ENCODE measurements around the gene HAUS7. TPM values are rescaled to one million over a fixed set of nuclear protein-coding genes. Genes with fewer than 3 reads are reported as not detected.

HAUS7 gene
- total RNA-seq, 1 experiment from 2014 or later: 59.9 TPM

- H3K4me3 ChIP-seq (ENCODE audit: low read depth in 2 of 2, low read length in 2 of 2): no peak overlapping the region
- DNase-seq (ENCODE audit: low read depth, low spot score): no peak
- no peak overlapping the region for H3K27ac ChIP-seq (ENCODE audit: low read length)
- no peak for ATAC-seq
- H3K36me3 ChIP-seq (ENCODE audit: control insufficient read depth, insufficient read depth, low read length): no peaks in the 10 kb centered on the region
- no peaks in the 10 kb centered on the region for H3K27me3 ChIP-seq (ENCODE audit: control insufficient read depth, insufficient read depth, low read length)
- H3K9me3 ChIP-seq (ENCODE audit: control insufficient read depth, insufficient read depth, low read depth, low read length): no peaks in the 10 kb centered on the region
- in situ Hi-C loops (cut with HindIII; ENCODE audit: low pct_unique_long_range_greater_than_20kb, low sequenced_read_pairs): no loop called here
- ChIA-PET CTCF (no interaction called here), POLR2A (no interaction called here)
- BruUV-seq (replicated peaks): no TSS peak
- H3K4me1 ChIP-seq (ENCODE audit: control insufficient read depth, insufficient read depth, low read length): peaks cover 29% of the 10 kb centered on the region
- intact Hi-C loops (cut with micrococcal nuclease; ENCODE audit: unreplicated experiment): no loop called here
- TF ChIP-seq SIN3A (IDR thresholded peaks at IDR 0.05; ENCODE audit: borderline replicate concordance, insufficient read depth, low read depth, low read length): no peak
- no peak for TF ChIP-seq REST (IDR thresholded peaks at IDR 0.05; ENCODE audit: insufficient read depth in 1 of 2, low read depth in 2 of 2, low read length in 1 of 2)
- TF ChIP-seq CTCF (IDR thresholded peaks at IDR 0.05): no peak
- no peak for TF ChIP-seq TCF7L2 (IDR thresholded peaks at IDR 0.05; ENCODE audit: low read depth, low read length)
- no peak for TF ChIP-seq POLR2AphosphoS5 (IDR thresholded peaks at IDR 0.05; ENCODE audit: low read depth, low read length)
Measured at GRCh38 chrX:153485396-153486080, 15.2 kb upstream of the HAUS7 start.

GRCh38 chrX:153482376-153483015, 12.1 kb upstream of the HAUS7 start:
- POLR2A ChIA-PET: no interaction called here
- in situ Hi-C loops (cut with HindIII; ENCODE audit: low pct_unique_long_range_greater_than_20kb, low sequenced_read_pairs) (no loop called here), intact Hi-C loops (cut with micrococcal nuclease; ENCODE audit: unreplicated experiment) (no loop called here)
- H3K27me3 ChIP-seq (ENCODE audit: control insufficient read depth, insufficient read depth, low read length): no peaks in the 10 kb centered on the region
- no peaks in the 10 kb centered on the region for H3K36me3 ChIP-seq (ENCODE audit: control insufficient read depth, insufficient read depth, low read length)
- no peak overlapping the region for H3K4me3 ChIP-seq (ENCODE audit: low read depth in 2 of 2, low read length in 2 of 2)
- no peak for DNase-seq (ENCODE audit: low read depth, low spot score)
- CTCF ChIA-PET: no interaction called here
- ATAC-seq: 0 out of 2 replicates have a peak, but pooled peaks have one; percentile 9
- no peaks in the 10 kb centered on the region for H3K9me3 ChIP-seq (ENCODE audit: control insufficient read depth, insufficient read depth, low read depth, low read length)
- no TSS peak for BruUV-seq (replicated peaks)
- TF ChIP-seq TCF7L2 (IDR thresholded peaks at IDR 0.05; ENCODE audit: low read depth, low read length) (no peak), SIN3A (IDR thresholded peaks at IDR 0.05; ENCODE audit: borderline replicate concordance, insufficient read depth, low read depth, low read length) (no peak), REST (IDR thresholded peaks at IDR 0.05; ENCODE audit: insufficient read depth in 1 of 2, low read depth in 2 of 2, low read length in 1 of 2) (no peak), CTCF (IDR thresholded peaks at IDR 0.05) (no peak), POLR2AphosphoS5 (IDR thresholded peaks at IDR 0.05; ENCODE audit: low read depth, low read length) (no peak)
- peaks cover 5% of the 10 kb centered on the region for H3K4me1 ChIP-seq (ENCODE audit: control insufficient read depth, insufficient read depth, low read length)
- no peak overlapping the region for H3K27ac ChIP-seq (ENCODE audit: low read length)
